ENCODE results near the gene TCF7L1. TPM values are rescaled to one million over a fixed set of nuclear protein-coding genes. Genes with fewer than 3 reads are reported as not detected.
A peak's percentile ranks its signal among the peaks of the same experiment; 100 is the strongest.
"Not testable (repeated sequence)": the region's sequence is repeated elsewhere in the genome, so short reads cannot be mapped to it uniquely, and the experiment has no call there.

Gene TCF7L1
- total RNA-seq, 2 experiments from 2014 or later = 0.07 TPM; not detected in 1

DNA sequence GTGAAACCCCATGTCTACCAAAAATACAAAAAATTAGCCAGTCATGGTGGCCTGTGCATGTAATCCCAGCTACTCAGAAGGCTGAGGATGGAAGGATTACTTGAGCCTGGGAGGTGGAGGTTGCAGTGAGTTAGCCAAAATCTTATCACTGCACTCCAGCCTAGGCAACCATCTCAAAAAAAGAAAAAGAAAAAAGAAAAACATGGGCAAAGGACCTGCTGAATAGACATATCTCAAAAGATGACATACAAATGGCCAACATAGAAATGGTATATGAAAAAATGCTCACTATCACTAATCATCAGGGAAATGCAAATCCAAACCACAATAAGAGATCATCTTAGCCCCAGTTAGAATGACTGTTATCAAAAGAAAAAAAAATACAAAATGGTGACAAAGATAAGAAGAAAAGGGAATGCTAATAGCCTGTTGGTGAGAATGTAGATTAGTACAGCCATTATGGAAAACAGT is 196.0 kb downstream of the TCF7L1 start:
- peak overlapping the region; percentile 23 for H3K4me3 Mint-ChIP-seq
- peak overlapping the region; percentile 33 for H3K27ac Mint-ChIP-seq
- intact Hi-C loops (cut with DNase I, micrococcal nuclease) = loop anchor here (2.0 to 10.0 kb wide), 7 partner anchors 78 to 1113 kb away; partner anchors contain the start of genes IMMT (in 1 of the 2), KDM3A (in 1 of the 2) and MAT2A (in 1 of the 2)
- no peaks in the 10 kb centered on the region for H3K27me3 Mint-ChIP-seq
- DNase-seq = no peak
- H3K9me3 Mint-ChIP-seq (ENCODE audit: low read depth) = no peaks in the 10 kb centered on the region
- H3K36me3 Mint-ChIP-seq (ENCODE audit: low read depth) = peaks cover 38% of the 10 kb centered on the region
- peaks cover 25% of the 10 kb centered on the region for H3K4me1 Mint-ChIP-seq
- no peak for ATAC-seq
- ChIA-PET POLR2A (no interaction called here), CTCF (no interaction called here)

DNA sequence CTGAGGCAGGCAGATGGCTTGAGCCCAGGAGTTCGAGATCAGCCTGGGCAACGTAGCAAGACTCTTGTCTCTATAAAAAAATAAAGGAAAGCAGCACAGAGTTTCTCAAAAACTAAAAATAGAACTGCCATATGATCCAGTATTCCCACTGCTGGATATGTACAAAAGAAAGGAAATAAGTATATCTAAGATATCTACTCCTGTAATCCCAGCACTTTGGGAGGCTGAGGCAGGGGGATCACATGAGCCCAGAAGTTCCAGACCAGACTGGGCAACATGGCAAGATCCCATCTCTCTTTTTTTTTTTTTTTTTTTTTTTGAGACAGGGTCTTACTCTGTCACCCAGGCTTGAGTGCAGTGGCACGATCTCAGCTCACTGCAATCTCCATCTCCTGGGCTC is 196.5 kb downstream of the TCF7L1 start:
- Mint-ChIP-seq H3K4me3 (peak overlapping the region; percentile 23), H3K36me3 (ENCODE audit: low read depth) (peaks cover 34% of the 10 kb centered on the region), H3K27ac (peak overlapping the region; percentile 33), H3K4me1 (peaks cover 20% of the 10 kb centered on the region)
- CTCF ChIA-PET; DNase-seq; H3K9me3 Mint-ChIP-seq (ENCODE audit: low read depth); POLR2A ChIA-PET; ATAC-seq; H3K27me3 Mint-ChIP-seq: not testable (repeated sequence)
- intact Hi-C loops (cut with DNase I, micrococcal nuclease) = loop anchor here (2.0 to 10.0 kb wide), 7 partner anchors 78 to 1113 kb away; partner anchors contain the start of genes IMMT (in 1 of the 2), KDM3A (in 1 of the 2) and MAT2A (in 1 of the 2)

DNA sequence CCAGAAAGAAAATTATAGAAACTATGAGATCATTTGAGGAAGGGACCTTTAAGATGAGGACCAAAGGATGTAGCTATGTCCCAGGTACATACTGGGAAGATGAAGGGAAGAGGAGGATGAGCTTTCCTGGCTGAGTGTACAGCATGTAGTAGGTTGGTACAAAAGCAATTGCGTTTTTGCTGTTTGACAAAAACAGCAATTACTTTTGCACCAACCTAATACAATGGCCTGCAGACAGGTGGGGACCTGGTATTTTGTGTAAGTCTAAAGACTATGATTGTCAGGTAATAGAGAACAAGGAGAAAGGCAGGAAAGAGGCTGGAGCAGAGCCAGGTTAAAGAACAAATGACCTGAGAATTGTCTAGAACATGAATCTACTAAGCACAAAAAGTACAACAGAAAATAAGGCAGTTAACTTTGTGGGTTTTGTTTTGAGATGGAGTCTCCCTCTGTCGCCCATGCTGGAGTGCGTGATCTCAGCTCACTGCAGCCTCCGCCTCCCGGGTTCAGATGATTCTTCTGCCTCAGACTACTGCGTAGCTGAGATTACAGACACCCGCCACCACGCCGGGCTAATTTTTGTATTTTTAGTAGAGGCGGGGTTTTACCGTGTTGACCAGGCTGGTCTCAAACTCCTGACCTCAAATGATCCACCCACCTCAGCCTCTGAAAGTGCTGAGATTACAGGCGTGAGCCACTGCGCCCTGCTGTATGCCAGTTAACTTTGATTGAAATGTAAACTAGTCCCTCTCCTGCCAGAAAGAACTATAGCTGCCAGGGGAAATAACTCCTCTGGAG is 197.8 kb downstream of the TCF7L1 start:
- intact Hi-C loops (cut with DNase I, micrococcal nuclease) = no loop called here
- CTCF ChIA-PET = no interaction called here
- peak; percentile 43 for DNase-seq
- Mint-ChIP-seq H3K27ac (peak overlapping the region; percentile 40), H3K4me1 (peaks cover 16% of the 10 kb centered on the region), H3K4me3 (no peak overlapping the region), H3K36me3 (ENCODE audit: low read depth) (peaks cover 20% of the 10 kb centered on the region), H3K27me3 (no peaks in the 10 kb centered on the region), H3K9me3 (ENCODE audit: low read depth) (no peaks in the 10 kb centered on the region)
- no peak for ATAC-seq
- POLR2A ChIA-PET = interaction anchor here (1.2 kb wide), 1 partner anchor 19 kb away, joined by 4 read pairs; no protein-coding TSS in a partner anchor

DNA sequence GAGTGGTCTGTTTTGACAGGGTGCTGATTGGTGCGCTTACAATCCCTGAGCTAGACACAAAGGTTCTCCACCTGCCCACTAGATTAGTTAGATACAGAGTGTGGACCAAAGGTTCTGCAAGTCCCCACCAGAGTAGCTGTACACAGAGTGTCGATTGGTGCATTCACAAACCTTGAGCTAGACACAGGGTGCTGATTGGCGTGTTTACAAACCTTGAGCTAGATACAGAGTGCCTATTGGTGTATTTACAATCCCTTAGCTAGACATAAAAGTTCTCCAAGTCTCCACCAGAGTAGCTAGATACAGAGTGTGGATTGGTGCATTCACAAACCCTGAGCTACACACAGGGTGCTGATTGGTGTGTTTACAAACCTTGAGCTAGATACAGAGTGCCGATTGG is 200.7 kb downstream of the TCF7L1 start:
- H3K9me3 Mint-ChIP-seq (ENCODE audit: low read depth); H3K4me3 Mint-ChIP-seq; intact Hi-C loops (cut with DNase I, micrococcal nuclease); POLR2A ChIA-PET; ATAC-seq; H3K27me3 Mint-ChIP-seq; H3K36me3 Mint-ChIP-seq (ENCODE audit: low read depth); H3K27ac Mint-ChIP-seq; DNase-seq: not testable (repeated sequence)
- CTCF ChIA-PET = interaction anchor here (1.1 kb wide), 1 partner anchor 219 kb away, joined by 3 read pairs; no protein-coding TSS in a partner anchor
- peaks cover 14% of the 10 kb centered on the region for H3K4me1 Mint-ChIP-seq

DNA sequence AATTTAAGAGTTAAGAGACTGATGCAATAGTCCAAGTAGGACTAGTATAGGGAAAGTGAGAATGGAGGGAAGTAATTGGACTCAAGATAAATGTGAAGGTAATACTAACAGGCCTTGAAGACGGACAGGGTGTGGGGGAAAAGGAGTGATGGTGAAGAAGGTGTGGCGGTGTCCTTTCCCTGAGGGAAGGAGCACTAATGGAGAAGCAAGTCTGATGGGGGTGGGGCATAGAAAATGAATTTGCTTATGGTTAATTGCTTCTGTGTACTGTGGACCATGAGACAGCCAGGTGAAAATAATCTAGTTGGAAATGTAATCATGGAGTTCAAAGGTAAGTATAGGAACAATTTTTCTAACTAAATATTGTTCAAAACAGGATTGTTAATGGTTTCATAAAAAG is 201.7 kb downstream of the TCF7L1 start:
- Mint-ChIP-seq H3K9me3 (ENCODE audit: low read depth) (no peaks in the 10 kb centered on the region), H3K36me3 (ENCODE audit: low read depth) (no peaks in the 10 kb centered on the region), H3K27ac (no peak overlapping the region), H3K4me3 (no peak overlapping the region), H3K4me1 (peaks cover 9% of the 10 kb centered on the region), H3K27me3 (no peaks in the 10 kb centered on the region)
- ChIA-PET CTCF (no interaction called here), POLR2A (no interaction called here)
- DNase-seq (no peak), ATAC-seq (no peak)
- intact Hi-C loops (cut with DNase I, micrococcal nuclease) = no loop called here

DNA sequence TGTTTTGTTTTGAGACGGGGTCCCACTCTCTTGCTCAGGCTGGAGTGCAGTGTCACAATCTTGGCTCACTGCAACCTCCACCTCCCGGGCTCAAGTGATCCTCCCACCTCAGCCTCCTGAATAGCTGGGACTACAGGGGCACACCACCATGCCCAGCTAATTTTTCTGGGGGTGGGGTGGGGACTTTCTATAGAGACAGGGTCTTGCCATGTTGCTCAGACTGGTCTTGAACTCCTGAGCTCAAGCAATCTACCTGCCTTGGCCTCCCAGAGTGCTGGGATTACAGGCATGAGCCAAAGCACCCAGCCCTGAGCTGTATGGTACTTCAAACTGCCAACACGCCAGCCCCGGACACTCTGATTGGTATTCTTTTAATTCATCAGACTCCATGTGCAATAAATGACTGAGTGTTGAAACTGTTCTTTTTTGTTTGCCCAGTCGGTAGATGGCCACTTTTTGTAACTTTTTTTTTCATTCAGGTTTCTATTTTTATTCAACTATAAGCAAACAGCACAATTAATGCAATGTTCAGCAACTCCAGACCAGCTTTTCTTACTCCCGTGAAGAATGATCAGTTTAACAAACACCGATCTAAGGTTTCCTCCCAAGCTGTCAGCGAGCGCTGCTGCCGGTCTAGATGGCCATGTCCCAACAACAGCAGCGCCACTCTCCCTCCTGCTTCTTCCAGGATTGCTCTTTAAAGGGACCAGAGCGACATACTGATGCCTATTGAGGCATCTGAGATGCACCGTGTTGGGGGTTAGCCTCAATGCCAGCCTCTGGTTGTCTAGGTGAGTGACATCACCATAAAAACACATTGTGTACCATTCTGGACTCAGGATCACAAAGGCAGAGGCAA is 207.1 kb downstream of the TCF7L1 start:
- ATAC-seq (no peak), DNase-seq (no peak)
- ChIA-PET POLR2A (interaction anchor here (0.8 kb wide), 1 partner anchor 14 kb away, joined by 3 read pairs; the partner anchor contains the start of genes ELMOD3 and RETSAT), CTCF (interaction anchor here (0.9 kb wide), 1 partner anchor 17 kb away, joined by 3 read pairs; no protein-coding TSS in a partner anchor)
- Mint-ChIP-seq H3K9me3 (ENCODE audit: low read depth) (no peaks in the 10 kb centered on the region), H3K4me3 (no peak overlapping the region), H3K27ac (no peak overlapping the region), H3K4me1 (no peaks in the 10 kb centered on the region), H3K27me3 (no peaks in the 10 kb centered on the region), H3K36me3 (ENCODE audit: low read depth) (peaks cover 13% of the 10 kb centered on the region)
- intact Hi-C loops (cut with DNase I, micrococcal nuclease) = no loop called here

DNA sequence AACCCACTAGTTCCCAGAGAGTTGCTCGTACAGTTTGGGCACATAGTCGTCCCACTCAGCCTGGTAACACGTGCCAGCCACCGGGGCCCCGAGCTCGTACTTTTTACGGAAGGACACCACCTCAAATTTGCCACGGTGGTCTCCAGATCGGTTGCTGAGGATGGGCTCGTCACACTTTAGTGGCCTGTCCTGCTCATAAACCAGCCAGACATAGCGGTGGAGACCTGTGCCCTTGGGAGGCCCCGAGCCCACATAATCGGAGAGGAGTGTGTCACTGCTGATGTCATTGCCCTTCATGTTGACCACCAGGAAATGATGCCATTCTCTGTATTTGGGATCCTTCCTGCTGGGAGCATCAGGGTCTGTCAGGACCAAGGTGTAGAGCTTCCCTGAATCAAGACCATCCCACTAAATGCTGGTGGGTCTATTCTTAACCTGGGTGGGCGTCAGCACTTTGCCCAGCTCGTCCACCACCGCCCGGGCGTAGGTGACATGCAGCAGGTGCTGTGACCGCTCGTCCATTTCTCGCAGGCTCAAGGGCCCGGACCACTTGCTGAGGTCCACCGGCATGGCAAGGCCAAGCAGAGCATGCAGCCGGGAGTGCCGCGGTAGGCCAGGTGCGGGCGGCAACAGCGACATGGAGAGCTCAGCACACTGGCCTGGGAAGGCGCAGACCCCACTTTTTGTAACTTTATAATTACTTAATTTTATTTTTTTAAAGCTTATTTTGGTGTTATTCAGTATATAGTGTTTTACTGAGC is 208.3 kb downstream of the TCF7L1 start:
- no peaks in the 10 kb centered on the region for H3K9me3 Mint-ChIP-seq (ENCODE audit: low read depth)
- no peak overlapping the region for H3K27ac Mint-ChIP-seq
- H3K4me1 Mint-ChIP-seq = no peaks in the 10 kb centered on the region
- ChIA-PET POLR2A (no interaction called here), CTCF (no interaction called here)
- ATAC-seq (no peak), DNase-seq (no peak)
- intact Hi-C loops (cut with DNase I, micrococcal nuclease) = no loop called here
- no peak overlapping the region for H3K4me3 Mint-ChIP-seq
- H3K36me3 Mint-ChIP-seq (ENCODE audit: low read depth) = peaks cover 13% of the 10 kb centered on the region
- no peaks in the 10 kb centered on the region for H3K27me3 Mint-ChIP-seq

DNA sequence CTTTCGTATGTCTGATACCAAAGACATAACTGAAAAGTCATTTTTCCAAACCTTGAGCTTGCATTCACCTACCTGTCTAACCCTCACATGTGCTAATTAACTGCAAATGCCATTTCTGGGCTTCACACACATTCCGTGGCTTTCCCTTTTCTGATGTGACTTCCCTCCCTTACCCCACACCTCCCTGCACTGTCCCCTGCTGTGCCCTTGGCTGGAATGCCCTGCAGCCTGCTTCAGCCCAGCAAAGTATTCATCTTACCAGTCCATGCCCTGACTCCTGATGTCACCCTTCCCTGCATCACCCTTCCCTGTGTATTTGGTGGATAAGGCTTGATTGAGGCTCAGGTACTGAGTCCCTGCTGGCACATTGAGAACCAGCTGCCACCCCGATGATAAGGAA is 209.0 kb downstream of the TCF7L1 start:
- DNase-seq (no peak), ATAC-seq (no peak)
- H3K27me3 Mint-ChIP-seq = no peaks in the 10 kb centered on the region
- H3K27ac Mint-ChIP-seq = no peak overlapping the region
- peaks cover 16% of the 10 kb centered on the region for H3K36me3 Mint-ChIP-seq (ENCODE audit: low read depth)
- ChIA-PET CTCF (no interaction called here), POLR2A (no interaction called here)
- H3K9me3 Mint-ChIP-seq (ENCODE audit: low read depth) = no peaks in the 10 kb centered on the region
- no peaks in the 10 kb centered on the region for H3K4me1 Mint-ChIP-seq
- no peak overlapping the region for H3K4me3 Mint-ChIP-seq
- intact Hi-C loops (cut with DNase I, micrococcal nuclease) = no loop called here

DNA sequence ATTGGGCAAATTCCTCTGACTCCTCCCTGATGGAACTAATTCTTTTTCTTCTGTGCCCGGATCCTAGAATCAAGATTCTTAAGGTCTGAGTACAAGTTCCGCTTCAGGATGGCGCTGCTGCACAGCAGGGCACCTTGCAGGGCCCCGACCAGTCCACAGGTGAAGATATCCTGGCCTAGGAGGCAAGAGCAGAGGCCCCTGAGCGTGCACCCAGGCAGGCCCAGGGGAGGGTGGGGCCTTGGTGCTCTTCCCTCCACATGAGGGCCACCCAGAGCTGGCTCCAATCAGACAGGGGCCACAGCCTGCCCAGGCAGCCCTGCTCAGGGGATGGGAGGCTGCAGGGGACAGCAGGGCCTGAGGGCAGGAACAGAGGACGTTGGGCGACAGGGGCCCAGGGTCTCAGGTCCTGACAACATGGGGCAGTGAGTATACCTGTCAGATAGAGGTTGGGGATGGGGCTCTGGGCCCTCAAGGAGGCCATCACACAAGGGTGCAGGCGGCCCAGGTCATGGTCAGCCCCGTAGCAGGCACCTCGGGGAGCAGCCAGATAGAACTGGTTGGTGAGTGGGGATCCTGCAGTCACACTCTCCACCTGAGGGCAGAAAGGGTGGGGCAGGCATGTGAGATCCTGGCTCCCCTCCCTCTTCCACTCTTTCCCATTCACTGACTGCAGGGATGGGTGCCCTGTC is 210.2 kb downstream of the TCF7L1 start:
- H3K27me3 Mint-ChIP-seq; H3K4me1 Mint-ChIP-seq; H3K4me3 Mint-ChIP-seq; DNase-seq; H3K27ac Mint-ChIP-seq; H3K9me3 Mint-ChIP-seq (ENCODE audit: low read depth); POLR2A ChIA-PET; ATAC-seq: not testable (repeated sequence)
- CTCF ChIA-PET = interaction anchor here (0.7 kb wide), 1 partner anchor 234 kb away, joined by 3 read pairs; no protein-coding TSS in a partner anchor
- intact Hi-C loops (cut with DNase I, micrococcal nuclease) = loop anchor here (1.0 kb wide), 1 partner anchor 28 kb away; no protein-coding TSS in a partner anchor
- peaks cover 19% of the 10 kb centered on the region for H3K36me3 Mint-ChIP-seq (ENCODE audit: low read depth)

DNA sequence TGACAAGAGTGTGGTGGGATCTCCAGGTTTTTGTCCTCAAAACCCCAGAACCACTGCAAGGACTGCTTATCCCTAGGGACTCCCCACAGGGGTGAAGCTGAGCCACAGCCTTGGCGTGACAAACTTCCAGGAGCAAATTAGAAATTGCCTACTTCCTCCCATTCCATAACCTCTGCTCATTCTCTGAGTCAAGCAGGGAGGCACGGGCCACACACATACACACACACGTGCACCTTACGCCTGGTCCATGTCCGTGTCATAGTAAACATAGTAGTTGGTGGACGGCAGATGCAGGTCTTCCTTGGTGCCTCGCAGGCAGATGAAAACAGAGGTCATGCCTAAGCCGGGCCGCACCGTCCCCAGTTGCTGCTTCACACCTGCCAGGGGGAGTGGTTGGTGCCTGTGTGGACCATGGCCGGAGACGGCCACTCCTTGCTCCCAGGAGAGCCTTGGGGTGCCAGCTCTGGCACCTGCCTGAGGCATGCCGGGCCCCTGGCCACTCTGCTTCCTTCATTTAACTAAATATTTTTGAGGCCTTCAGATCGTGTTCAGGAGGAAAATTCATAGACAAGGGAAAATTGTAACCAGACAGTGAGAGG is 211.3 kb downstream of the TCF7L1 start:
- DNase-seq (no peak), ATAC-seq (no peak)
- Mint-ChIP-seq H3K27me3 (no peaks in the 10 kb centered on the region), H3K4me3 (no peak overlapping the region), H3K9me3 (ENCODE audit: low read depth) (no peaks in the 10 kb centered on the region), H3K4me1 (no peaks in the 10 kb centered on the region), H3K27ac (no peak overlapping the region), H3K36me3 (ENCODE audit: low read depth) (peaks cover 24% of the 10 kb centered on the region)
- POLR2A ChIA-PET = no interaction called here
- intact Hi-C loops (cut with DNase I, micrococcal nuclease) = no loop called here
- CTCF ChIA-PET = no interaction called here

All from activated CD4-positive, alpha-beta T cell treated with anti-CD3 and anti-CD28 coated beads for 36 hours (primary cell).